Measurements from ENCODE around the gene DDX10. TPM values are rescaled to one million over a fixed set of nuclear protein-coding genes. Genes with fewer than 3 reads are reported as not detected.

Gene DDX10
- total RNA-seq, 1 donor from 2014 or later, result 38.5 TPM

- peaks cover 10% of the 10 kb centered on the region for H3K9me3 Mint-ChIP-seq
Measured at GRCh38 chr11:108796551-108796950, 131.7 kb downstream of the DDX10 start.

GRCh38 chr11:108797578-108798100 lies 132.8 kb downstream of the DDX10 start:
- Mint-ChIP-seq H3K4me3 (no peak overlapping the region), H3K27me3 (ENCODE audit: low read depth) (no peaks in the 10 kb centered on the region), H3K9me3 (peaks cover 10% of the 10 kb centered on the region), H3K36me3 (peaks cover 7% of the 10 kb centered on the region), H3K4me1 (no peaks in the 10 kb centered on the region), H3K27ac (no peak overlapping the region)
- no peak for DNase-seq (ENCODE audit: low spot score in 2 of 2, unreplicated experiment in 2 of 2)
- no peak for TF ChIP-seq CTCF (IDR thresholded peaks at IDR 0.05; ENCODE audit: unreplicated experiment)

More at GRCh38 chr11:108796551-108796950, 131.7 kb downstream of the DDX10 start:
- Mint-ChIP-seq H3K27ac (no peak overlapping the region), H3K4me3 (no peak overlapping the region), H3K36me3 (peaks cover 7% of the 10 kb centered on the region), H3K27me3 (ENCODE audit: low read depth) (no peaks in the 10 kb centered on the region), H3K4me1 (no peaks in the 10 kb centered on the region)
- DNase-seq (ENCODE audit: low spot score in 2 of 2, unreplicated experiment in 2 of 2), result no peak
- no peak for TF ChIP-seq CTCF (IDR thresholded peaks at IDR 0.05; ENCODE audit: unreplicated experiment)

- no peak for DNase-seq (ENCODE audit: low spot score in 2 of 2, unreplicated experiment in 2 of 2)
- Mint-ChIP-seq H3K27me3 (ENCODE audit: low read depth) (no peaks in the 10 kb centered on the region), H3K4me3 (no peak overlapping the region), H3K27ac (no peak overlapping the region), H3K9me3 (peaks cover 7% of the 10 kb centered on the region), H3K36me3 (peaks cover 6% of the 10 kb centered on the region), H3K4me1 (no peaks in the 10 kb centered on the region)
- no peak for TF ChIP-seq CTCF (IDR thresholded peaks at IDR 0.05; ENCODE audit: unreplicated experiment)
Measured at GRCh38 chr11:108802492-108802891, 137.6 kb downstream of the DDX10 start.

GRCh38 chr11:108803776-108804175 lies 138.9 kb downstream of the DDX10 start:
- Mint-ChIP-seq H3K4me3 (no peak overlapping the region), H3K4me1 (no peaks in the 10 kb centered on the region), H3K36me3 (peaks cover 3% of the 10 kb centered on the region), H3K27me3 (ENCODE audit: low read depth) (no peaks in the 10 kb centered on the region), H3K9me3 (no peaks in the 10 kb centered on the region), H3K27ac (no peak overlapping the region)
- no peak for TF ChIP-seq CTCF (IDR thresholded peaks at IDR 0.05; ENCODE audit: unreplicated experiment)
- DNase-seq (ENCODE audit: low spot score in 2 of 2, unreplicated experiment in 2 of 2), result no peak

- Mint-ChIP-seq H3K9me3 (peaks cover 3% of the 10 kb centered on the region), H3K36me3 (peaks cover 7% of the 10 kb centered on the region), H3K4me1 (no peaks in the 10 kb centered on the region), H3K4me3 (no peak overlapping the region), H3K27me3 (ENCODE audit: low read depth) (no peaks in the 10 kb centered on the region), H3K27ac (no peak overlapping the region)
- no peak for TF ChIP-seq CTCF (IDR thresholded peaks at IDR 0.05; ENCODE audit: unreplicated experiment)
- DNase-seq (ENCODE audit: low spot score in 2 of 2, unreplicated experiment in 2 of 2), result no peak
Measured at GRCh38 chr11:108804511-108804910, 139.6 kb downstream of the DDX10 start.

- Mint-ChIP-seq H3K4me3 (no peak overlapping the region), H3K9me3 (peaks cover 7% of the 10 kb centered on the region), H3K27me3 (ENCODE audit: low read depth) (no peaks in the 10 kb centered on the region), H3K27ac (no peak overlapping the region), H3K4me1 (no peaks in the 10 kb centered on the region), H3K36me3 (peaks cover 7% of the 10 kb centered on the region)
- DNase-seq (ENCODE audit: low spot score in 2 of 2, unreplicated experiment in 2 of 2), result no peak
- TF ChIP-seq CTCF (IDR thresholded peaks at IDR 0.05; ENCODE audit: unreplicated experiment), result no peak
Measured at GRCh38 chr11:108805030-108805429, 140.2 kb downstream of the DDX10 start.
